ENCODE measurements around the gene GUCY1A1.

Gene GUCY1A1

GRCh38 chr4:155658681-155659064 is 8.0 kb upstream of the GUCY1A1 start:
- no peak for DNase-seq (ENCODE audit: low read depth)

GRCh38 chr4:155659176-155659575 is 7.5 kb upstream of the GUCY1A1 start:
- DNase-seq (ENCODE audit: low read depth), result no peak

- no peak for DNase-seq (ENCODE audit: low read depth)
Measured at GRCh38 chr4:155660436-155660835, 6.2 kb upstream of the GUCY1A1 start.

- no peak for DNase-seq (ENCODE audit: low read depth)
Measured at GRCh38 chr4:155665054-155665453, 1.6 kb upstream of the GUCY1A1 start.

GRCh38 chr4:155667222-155667567 is 547 bp downstream of the GUCY1A1 start:
- DNase-seq (ENCODE audit: low read depth), result no peak

GRCh38 chr4:155667568-155668511 is 1.2 kb downstream of the GUCY1A1 start:
- DNase-seq (ENCODE audit: low read depth), result no peak

GRCh38 chr4:155668707-155669220 is 2.1 kb downstream of the GUCY1A1 start:
- no peak for DNase-seq (ENCODE audit: low read depth)

- DNase-seq (ENCODE audit: low read depth), result no peak
Measured at GRCh38 chr4:155672342-155672741, 5.7 kb downstream of the GUCY1A1 start.

GRCh38 chr4:155673453-155673979 is 6.9 kb downstream of the GUCY1A1 start:
- no peak for DNase-seq (ENCODE audit: low read depth)

GRCh38 chr4:155674669-155675071 is 8.0 kb downstream of the GUCY1A1 start:
- DNase-seq (ENCODE audit: low read depth), result no peak

- no peak for DNase-seq (ENCODE audit: low read depth)
Measured at GRCh38 chr4:155675709-155676429, 9.2 kb downstream of the GUCY1A1 start.

GRCh38 chr4:155676430-155676825 is 9.8 kb downstream of the GUCY1A1 start:
- DNase-seq (ENCODE audit: low read depth), result no peak

GRCh38 chr4:155678011-155678410 is 11.4 kb downstream of the GUCY1A1 start:
- no peak for DNase-seq (ENCODE audit: low read depth)

GRCh38 chr4:155679343-155679742 is 12.7 kb downstream of the GUCY1A1 start:
- no peak for DNase-seq (ENCODE audit: low read depth)

- no peak for DNase-seq (ENCODE audit: low read depth)
Measured at GRCh38 chr4:155681886-155682285, 15.2 kb downstream of the GUCY1A1 start.

- no peak for DNase-seq (ENCODE audit: low read depth)
Measured at GRCh38 chr4:155684423-155684822, 17.8 kb downstream of the GUCY1A1 start.

- DNase-seq (ENCODE audit: low read depth), result no peak
Measured at GRCh38 chr4:155684892-155685541, 18.4 kb downstream of the GUCY1A1 start.

GRCh38 chr4:155687380-155687982 is 20.8 kb downstream of the GUCY1A1 start:
- DNase-seq (ENCODE audit: low read depth), result no peak

- DNase-seq (ENCODE audit: low read depth), result no peak
Measured at GRCh38 chr4:155688211-155688610, 21.6 kb downstream of the GUCY1A1 start.

- no peak for DNase-seq (ENCODE audit: low read depth)
Measured at GRCh38 chr4:155688860-155689259, 22.2 kb downstream of the GUCY1A1 start.

- DNase-seq (ENCODE audit: low read depth), result no peak
Measured at GRCh38 chr4:155690044-155690837, 23.6 kb downstream of the GUCY1A1 start.
